Mononuclear cell (primary cell): ENCODE results near the gene ENTPD2. TPM values are rescaled to one million over a fixed set of nuclear protein-coding genes. Genes with fewer than 3 reads are reported as not detected.
A peak's percentile ranks its signal among the peaks of the same experiment; 100 is the strongest.

Source experiments
- H3K27me3 ChIP-seq: 2 replicates; pipeline ENCODE4 v1.6.0; 2011; ENCODE audit warnings: low read length, control low read depth; ENCODE audit not compliant: insufficient read depth
- H3K4me1 ChIP-seq: 2 replicates; pipeline ENCODE4 v1.5.1; 2011; ENCODE audit warnings: mild to moderate bottlenecking, low read length, control low read depth; ENCODE audit not compliant: insufficient read depth
- H3K4me3 ChIP-seq: 2 replicates; pipeline ENCODE4 v1.5.1; 2011; ENCODE audit warnings: mild to moderate bottlenecking, low read length, moderate library complexity
- H3K9me3 ChIP-seq: 2 replicates; pipeline ENCODE4 v1.5.1; 2011; ENCODE audit warnings: low read depth, mild to moderate bottlenecking, control low read depth, low read length
- total RNA-seq: library from RNA; depleted of rRNA; stranded (reverse); fragments of >200 nt; gene quantifications from one replicate; pipeline ENCODE4 v1.2.3, GENCODE V29; 2012

Gene ENTPD2
- total RNA-seq, 1 donor, result not detected

DNA sequence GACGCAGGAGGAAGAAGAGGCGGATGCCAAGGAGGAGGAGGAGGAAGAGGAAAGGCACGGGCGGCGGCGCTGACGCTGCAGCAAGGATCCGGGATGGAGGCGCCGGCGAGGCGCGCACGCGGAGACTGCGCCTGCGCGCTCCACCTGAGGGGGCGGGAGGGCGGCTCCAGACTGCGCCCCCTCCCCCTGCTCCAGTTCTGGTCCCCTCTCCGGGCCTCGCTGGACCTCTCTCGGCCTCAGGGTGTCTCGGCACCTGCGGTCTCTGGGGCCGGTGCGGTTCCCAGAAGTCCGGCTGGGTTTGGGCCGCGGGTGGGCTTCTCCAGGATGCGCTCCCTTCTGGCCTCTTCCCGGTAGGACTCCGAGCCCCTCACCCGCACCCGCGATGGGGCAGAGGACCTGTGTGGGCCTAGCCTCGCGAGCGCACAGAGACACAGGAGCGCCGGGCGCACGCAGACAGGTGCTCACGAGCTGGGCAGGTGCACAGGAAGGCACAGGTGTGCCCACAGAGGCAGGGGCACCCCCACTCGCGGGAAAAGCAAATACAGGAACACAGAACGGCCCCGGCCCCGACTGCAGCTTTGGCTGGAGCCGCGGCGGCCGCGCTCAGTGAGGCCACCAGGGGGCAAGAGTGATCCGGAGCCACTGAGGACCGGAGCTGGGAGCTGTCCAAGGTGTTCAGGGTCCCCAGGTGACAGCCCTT, 7.6 kb downstream of the ENTPD2 start, which contains the start of gene NPDC1:
NPDC1 (minus strand) TSS at position 90 of the 700 bp plus-strand sequence. CDS start 188 bp downstream, outside the sequence.
- H3K4me3 ChIP-seq, result peak within 1 kb of the TSS; percentile 22
- peaks cover 31% of the 10 kb centered on the region for H3K4me1 ChIP-seq
- H3K27me3 ChIP-seq, result peaks cover 56% of the 10 kb centered on the region
- H3K9me3 ChIP-seq, result no peaks in the 10 kb centered on the region

- Histone ChIP-seq H3K4me3 (peak overlapping the region; percentile 22), H3K27me3 (peaks cover 56% of the 10 kb centered on the region), H3K4me1 (peaks cover 31% of the 10 kb centered on the region), H3K9me3 (no peaks in the 10 kb centered on the region)
Observed at GRCh38 chr9:137045294-137046087, 8.4 kb downstream of the ENTPD2 start.

- Histone ChIP-seq H3K9me3 (no peaks in the 10 kb centered on the region), H3K4me3 (no peak overlapping the region), H3K27me3 (peaks cover 49% of the 10 kb centered on the region), H3K4me1 (peaks cover 31% of the 10 kb centered on the region)
Observed at GRCh38 chr9:137044502-137045177, 9.2 kb downstream of the ENTPD2 start.

DNA sequence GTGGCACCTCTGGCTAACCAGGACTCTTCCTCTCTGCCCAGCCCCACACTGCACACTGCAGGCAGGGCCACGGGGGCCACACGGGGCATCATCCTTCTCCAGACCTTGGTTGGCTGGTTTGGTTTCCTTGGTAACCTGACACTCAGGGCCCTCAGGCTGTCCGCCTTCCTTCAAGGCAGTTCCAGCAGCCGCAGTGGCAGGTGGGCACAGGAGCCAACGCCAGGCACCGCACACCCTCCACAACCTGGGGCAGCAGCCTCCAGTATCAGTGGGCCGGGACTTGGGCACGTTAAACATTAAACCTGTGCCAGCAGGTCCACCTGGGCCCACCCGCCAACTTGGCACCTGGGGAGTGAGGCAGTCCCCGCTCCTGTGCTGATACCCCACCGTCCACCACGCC, 9.8 kb downstream of the ENTPD2 start:
- Histone ChIP-seq H3K9me3 (no peaks in the 10 kb centered on the region), H3K4me3 (no peak overlapping the region), H3K27me3 (peaks cover 43% of the 10 kb centered on the region), H3K4me1 (peaks cover 31% of the 10 kb centered on the region)

- H3K27me3 ChIP-seq, result peaks cover 40% of the 10 kb centered on the region
- H3K9me3 ChIP-seq, result no peaks in the 10 kb centered on the region
- H3K4me1 ChIP-seq, result peaks cover 31% of the 10 kb centered on the region
- no peak overlapping the region for H3K4me3 ChIP-seq
Observed at GRCh38 chr9:137042751-137043727, 10.8 kb downstream of the ENTPD2 start.

- peaks cover 24% of the 10 kb centered on the region for H3K4me1 ChIP-seq
- no peaks in the 10 kb centered on the region for H3K9me3 ChIP-seq
- H3K4me3 ChIP-seq, result no peak overlapping the region
- peaks cover 21% of the 10 kb centered on the region for H3K27me3 ChIP-seq
Observed at GRCh38 chr9:137041124-137041523, 12.7 kb downstream of the ENTPD2 start.

DNA sequence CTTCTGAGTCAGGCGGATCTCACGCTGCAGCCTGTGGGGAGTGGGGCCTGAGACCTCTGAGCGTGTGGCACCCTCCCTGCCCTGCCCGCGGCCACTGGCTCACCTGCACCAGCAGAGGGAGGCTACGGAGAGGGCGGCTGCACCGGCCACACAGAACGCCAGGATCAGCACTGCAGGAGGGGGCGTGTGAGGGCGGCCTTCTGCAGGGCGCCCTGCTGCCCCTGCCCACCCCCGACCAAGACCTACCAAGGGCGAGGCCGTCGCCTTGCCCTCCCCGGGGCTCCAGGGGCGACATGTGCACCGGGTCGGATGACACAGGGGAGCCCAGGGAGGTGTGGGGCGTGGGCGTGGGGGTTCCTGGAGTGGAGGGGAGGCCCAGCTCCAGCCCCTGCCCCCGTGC, 13.3 kb downstream of the ENTPD2 start:
- Histone ChIP-seq H3K27me3 (peaks cover 19% of the 10 kb centered on the region), H3K4me3 (no peak overlapping the region), H3K9me3 (no peaks in the 10 kb centered on the region), H3K4me1 (peaks cover 25% of the 10 kb centered on the region)

GRCh38 chr9:137039611-137040366, 14.1 kb downstream of the ENTPD2 start:
- H3K9me3 ChIP-seq, result no peaks in the 10 kb centered on the region
- H3K27me3 ChIP-seq, result peaks cover 12% of the 10 kb centered on the region
- no peak overlapping the region for H3K4me3 ChIP-seq
- peaks cover 25% of the 10 kb centered on the region for H3K4me1 ChIP-seq

GRCh38 chr9:137038916-137039315, 14.9 kb downstream of the ENTPD2 start:
- H3K4me1 ChIP-seq, result peaks cover 23% of the 10 kb centered on the region
- peaks cover 3% of the 10 kb centered on the region for H3K27me3 ChIP-seq
- no peak overlapping the region for H3K4me3 ChIP-seq
- no peaks in the 10 kb centered on the region for H3K9me3 ChIP-seq

GRCh38 chr9:137037483-137037882, 16.4 kb downstream of the ENTPD2 start:
- H3K9me3 ChIP-seq, result no peaks in the 10 kb centered on the region
- H3K4me3 ChIP-seq, result no peak overlapping the region

DNA sequence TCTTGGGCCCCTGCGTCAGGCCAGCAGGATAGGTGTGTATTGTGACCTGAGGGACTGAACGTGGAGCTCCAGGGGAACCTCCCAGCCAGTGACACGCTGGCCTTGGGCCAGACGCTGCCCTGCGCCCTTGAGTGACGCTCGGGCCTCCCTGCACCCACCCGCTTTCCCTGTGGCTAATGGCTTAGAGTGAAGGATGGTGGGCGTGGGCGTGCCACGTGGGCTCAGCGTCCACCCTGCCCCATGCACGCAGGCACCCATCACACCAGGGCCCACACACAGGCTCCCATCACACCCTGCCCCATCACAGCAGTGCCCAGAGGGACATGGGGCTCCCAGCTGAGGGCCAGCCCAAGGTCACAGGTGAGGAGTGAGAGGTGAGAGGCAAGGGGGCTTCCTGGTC, 16.8 kb downstream of the ENTPD2 start:
- Histone ChIP-seq H3K4me3 (no peak overlapping the region), H3K4me1 (peaks cover 37% of the 10 kb centered on the region), H3K9me3 (no peaks in the 10 kb centered on the region), H3K27me3 (no peaks in the 10 kb centered on the region)

More at GRCh38 chr9:137037483-137037882, 16.4 kb downstream of the ENTPD2 start:
- Histone ChIP-seq H3K4me1 (peaks cover 33% of the 10 kb centered on the region), H3K27me3 (no peaks in the 10 kb centered on the region)

DNA sequence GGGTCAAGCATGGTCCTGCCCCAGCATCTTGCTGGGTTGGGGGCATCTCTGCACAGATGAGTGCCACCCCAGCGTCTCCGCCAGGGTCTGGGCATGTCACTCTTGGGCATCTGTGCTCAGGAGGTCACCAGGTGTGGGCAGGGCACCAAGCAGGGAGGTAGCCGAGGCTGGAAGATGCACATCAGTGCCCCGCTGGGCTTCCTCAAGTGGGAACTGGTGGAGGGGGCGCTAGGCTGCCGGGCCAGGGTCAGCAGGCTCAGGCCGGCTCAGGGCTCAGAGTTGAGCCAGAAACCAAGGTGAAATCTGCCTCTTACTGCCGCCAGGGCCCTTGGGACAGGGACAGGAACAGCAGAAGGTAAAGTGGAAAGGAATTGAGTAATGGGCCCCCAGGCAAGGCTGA, 17.9 kb downstream of the ENTPD2 start:
- no peaks in the 10 kb centered on the region for H3K9me3 ChIP-seq
- H3K27me3 ChIP-seq, result no peaks in the 10 kb centered on the region
- no peak overlapping the region for H3K4me3 ChIP-seq
- H3K4me1 ChIP-seq, result peaks cover 48% of the 10 kb centered on the region

GRCh38 chr9:137035507-137035834, 18.4 kb downstream of the ENTPD2 start:
- H3K4me1 ChIP-seq, result peaks cover 53% of the 10 kb centered on the region
- no peak overlapping the region for H3K4me3 ChIP-seq
- no peaks in the 10 kb centered on the region for H3K9me3 ChIP-seq
- no peaks in the 10 kb centered on the region for H3K27me3 ChIP-seq
